ENCODE data around the gene PFAS.

The PFAS gene

GRCh38 chr17:8311131-8311790, 62.2 kb downstream of the PFAS start:
- no peak for DNase-seq

GRCh38 chr17:8312251-8312650, 63.2 kb downstream of the PFAS start:
- no peak for DNase-seq

DNA sequence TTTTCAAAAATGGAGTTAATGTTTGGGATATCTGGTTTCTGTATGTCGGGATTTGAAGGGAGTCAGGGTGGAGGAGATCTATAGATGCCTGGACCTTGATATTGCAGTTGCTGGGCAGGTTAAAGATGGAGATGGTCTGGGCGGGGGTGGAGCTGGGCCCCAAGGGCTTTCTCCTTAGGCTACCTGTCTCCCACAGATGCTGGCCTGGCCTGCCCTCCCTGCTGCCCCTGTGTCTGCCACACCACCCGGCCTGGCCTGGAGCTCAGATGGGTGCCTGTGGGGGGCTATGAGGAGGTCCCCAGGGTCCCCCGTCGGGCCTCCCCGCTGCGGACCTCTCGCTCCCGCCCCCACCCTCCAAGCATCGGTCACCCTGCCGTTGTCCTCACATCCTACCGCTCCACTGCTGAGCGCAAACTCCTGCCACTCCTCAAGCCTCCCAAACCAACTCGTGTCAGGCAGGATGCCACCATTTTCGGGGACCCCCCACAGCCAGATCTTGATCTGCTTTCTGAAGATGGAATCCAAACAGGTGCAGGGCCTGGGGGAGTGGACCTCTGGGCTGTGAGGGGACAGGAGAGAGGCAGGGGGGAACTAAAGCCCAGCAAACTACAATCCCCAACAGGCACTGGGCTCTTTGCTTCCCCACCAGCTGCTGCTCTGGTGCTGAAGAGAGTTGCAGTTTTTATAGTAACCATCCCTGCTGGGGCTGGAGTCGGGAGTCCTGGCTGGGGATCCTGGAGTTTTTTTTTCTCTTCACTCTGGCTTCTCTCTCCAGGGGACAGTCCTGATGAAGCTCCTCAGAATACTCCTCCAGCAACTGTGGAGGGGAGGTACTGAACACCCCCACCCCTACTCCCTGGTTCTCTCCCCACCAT, 63.9 kb downstream of the PFAS start:
- no peak for DNase-seq

- no peak for DNase-seq
Observed at GRCh38 chr17:8314797-8315763, 66.0 kb downstream of the PFAS start.

- no peak for DNase-seq
Observed at GRCh38 chr17:8315764-8316217, 66.7 kb downstream of the PFAS start.

DNA sequence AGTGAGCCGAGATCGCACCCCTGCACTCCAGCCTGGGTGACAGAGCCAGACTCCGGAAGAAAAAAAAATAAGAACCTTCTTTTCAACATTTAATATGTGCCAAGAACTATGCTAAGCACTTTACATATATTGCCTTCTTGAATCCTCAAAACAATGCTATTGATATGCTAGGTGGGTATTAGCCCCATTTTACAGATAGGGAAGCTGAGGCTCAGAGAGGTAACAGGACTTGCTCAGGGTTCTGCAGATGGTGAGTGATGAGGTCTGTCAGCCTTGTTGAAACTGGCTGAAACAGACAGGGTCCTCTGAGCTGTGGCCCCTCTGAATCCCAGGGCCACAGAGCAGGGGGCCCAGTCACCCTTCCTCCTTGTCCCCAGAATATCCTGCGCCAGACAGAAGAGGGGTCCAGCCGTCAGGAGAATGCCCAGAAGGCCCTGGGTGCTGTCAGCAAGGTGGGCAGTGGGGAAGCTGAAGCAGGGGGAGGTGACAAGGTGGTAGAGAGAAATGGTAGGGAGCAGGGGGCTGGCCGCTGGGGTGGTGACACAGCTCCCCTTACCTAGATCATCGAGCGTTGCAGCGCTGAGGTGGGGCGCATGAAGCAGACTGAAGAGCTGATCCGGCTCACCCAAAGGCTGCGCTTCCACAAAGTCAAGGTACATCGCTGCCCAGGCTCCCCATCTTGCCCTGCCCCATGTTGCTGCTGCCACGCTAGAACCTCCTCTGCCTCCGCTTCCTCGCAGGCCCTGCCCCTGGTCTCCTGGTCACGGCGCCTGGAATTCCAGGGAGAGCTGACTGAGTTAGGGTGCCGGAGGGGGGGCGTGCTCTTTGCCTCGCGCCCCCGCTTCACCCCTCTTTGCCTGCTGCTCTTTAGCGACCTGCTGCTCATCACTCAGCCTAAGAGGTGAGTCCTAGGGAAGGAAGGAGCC, 69.2 kb downstream of the PFAS start:
- no peak for DNase-seq
